Measurements from ENCODE around the gene GMEB1. TPM values are rescaled to one million over a fixed set of nuclear protein-coding genes. Genes with fewer than 3 reads are reported as not detected.
A peak's percentile ranks its signal among the peaks of the same experiment; 100 is the strongest.
"Not testable (repeated sequence)": the region's sequence is repeated elsewhere in the genome, so short reads cannot be mapped to it uniquely, and the experiment has no call there.

The GMEB1 gene
- total RNA-seq, 4 donors from 2014 or later: 2.4 to 37.4 (median 15.2) TPM

- Histone ChIP-seq H3K9me3 (no peaks in the 10 kb centered on the region), H3K4me1 (peaks cover 9 to 15% of the 10 kb centered on the region in 2 donors), H3K36me3 (no peaks in the 10 kb centered on the region), H3K27ac (no peak overlapping the region), H3K27me3 (no peaks in the 10 kb centered on the region), H3K4me3 (no peak overlapping the region)
- no peak for DNase-seq
- intact Hi-C loops (cut with DNase I; ENCODE audit: low total_unique reads): no loop called here
- TF ChIP-seq, protein P1, sequence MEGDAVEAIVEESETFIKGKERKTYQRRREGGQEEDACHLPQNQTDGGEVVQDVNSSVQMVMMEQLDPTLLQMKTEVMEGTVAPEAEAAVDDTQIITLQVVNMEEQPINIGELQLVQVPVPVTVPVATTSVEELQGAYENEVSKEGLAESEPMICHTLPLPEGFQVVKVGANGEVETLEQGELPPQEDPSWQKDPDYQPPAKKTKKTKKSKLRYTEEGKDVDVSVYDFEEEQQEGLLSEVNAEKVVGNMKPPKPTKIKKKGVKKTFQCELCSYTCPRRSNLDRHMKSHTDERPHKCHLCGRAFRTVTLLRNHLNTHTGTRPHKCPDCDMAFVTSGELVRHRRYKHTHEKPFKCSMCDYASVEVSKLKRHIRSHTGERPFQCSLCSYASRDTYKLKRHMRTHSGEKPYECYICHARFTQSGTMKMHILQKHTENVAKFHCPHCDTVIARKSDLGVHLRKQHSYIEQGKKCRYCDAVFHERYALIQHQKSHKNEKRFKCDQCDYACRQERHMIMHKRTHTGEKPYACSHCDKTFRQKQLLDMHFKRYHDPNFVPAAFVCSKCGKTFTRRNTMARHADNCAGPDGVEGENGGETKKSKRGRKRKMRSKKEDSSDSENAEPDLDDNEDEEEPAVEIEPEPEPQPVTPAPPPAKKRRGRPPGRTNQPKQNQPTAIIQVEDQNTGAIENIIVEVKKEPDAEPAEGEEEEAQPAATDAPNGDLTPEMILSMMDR (IDR thresholded peaks at IDR 0.05): no peak
- TF ChIP-seq POLR2A (IDR thresholded peaks at IDR 0.05): no peak
These were observed 77.1 kb downstream of the GMEB1 start for GRCh38 chr1:28745653-28746173.

DNA sequence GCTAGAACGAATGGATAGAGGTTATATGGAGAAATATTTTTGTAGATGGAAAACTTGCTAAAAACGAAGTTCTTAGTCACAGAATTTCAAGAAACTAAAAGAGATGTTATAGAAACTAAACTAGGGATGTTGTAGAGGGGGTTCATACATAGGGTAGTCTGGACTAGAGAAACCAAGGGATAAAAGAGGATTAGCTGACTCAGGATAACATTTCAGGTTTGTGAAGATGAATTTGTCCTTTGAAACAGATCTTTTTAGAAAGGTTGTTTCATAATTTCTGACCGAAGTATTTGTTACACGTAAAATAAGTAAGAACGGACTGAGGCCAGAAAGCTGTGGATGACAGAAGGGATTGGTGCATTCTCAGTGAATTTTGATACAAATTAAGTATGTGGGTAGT, 81.7 kb downstream of the GMEB1 start:
- H3K4me3 ChIP-seq: no peak overlapping the region
- intact Hi-C loops (cut with DNase I; ENCODE audit: low total_unique reads): no loop called here

DNA sequence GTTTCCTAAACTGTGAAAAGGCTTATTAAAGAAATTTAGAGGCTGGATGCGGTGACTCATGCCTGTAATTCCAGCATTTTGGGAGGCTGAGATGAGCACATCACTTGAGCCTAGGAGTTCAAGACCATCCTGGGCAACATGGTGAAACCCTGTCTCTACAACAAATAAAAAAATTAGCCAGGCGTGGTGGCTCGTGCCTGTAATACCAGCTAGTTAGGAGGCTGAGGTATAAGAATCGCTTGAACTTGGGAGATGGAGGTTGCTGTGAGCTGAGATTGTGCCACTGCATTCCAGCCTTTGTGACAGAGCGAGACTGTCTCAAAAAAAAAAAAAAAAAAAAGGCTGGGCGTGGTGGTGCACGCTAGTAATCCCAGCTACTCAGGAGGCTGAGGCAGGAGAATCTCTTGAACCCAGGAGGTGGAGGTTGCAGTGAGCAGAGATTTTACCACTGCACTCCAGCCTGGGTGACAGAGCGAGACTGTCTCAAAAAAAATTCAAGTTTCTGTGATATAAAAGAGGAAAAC, 82.2 kb downstream of the GMEB1 start:
- intact Hi-C loops (cut with DNase I; ENCODE audit: low total_unique reads); H3K4me3 ChIP-seq; H3K27me3 ChIP-seq: not testable (repeated sequence)

More for the DNA sequence above, 81.7 kb downstream of the GMEB1 start:
- Histone ChIP-seq H3K4me1 (peaks cover 9 to 27% of the 10 kb centered on the region in 2 donors), H3K27ac (no peak overlapping the region), H3K36me3 (no peaks in the 10 kb centered on the region), H3K9me3 (no peaks in the 10 kb centered on the region), H3K27me3 (no peaks in the 10 kb centered on the region)
- TF ChIP-seq, protein P1 (IDR thresholded peaks at IDR 0.05): no peak
- DNase-seq: no peak

GRCh38 chr1:28751315-28752060, 82.9 kb downstream of the GMEB1 start:
- Histone ChIP-seq H3K4me3 (no peak overlapping the region), H3K4me1 (peaks cover 8 to 23% of the 10 kb centered on the region in 2 donors), H3K9me3 (no peaks in the 10 kb centered on the region), H3K36me3 (no peaks in the 10 kb centered on the region), H3K27ac (peak overlapping the region in 1 of 2 donors; percentile 28), H3K27me3 (no peaks in the 10 kb centered on the region)
- no peak for DNase-seq
- intact Hi-C loops (cut with DNase I; ENCODE audit: low total_unique reads): no loop called here
- no peak for TF ChIP-seq POLR2A (IDR thresholded peaks at IDR 0.05)
- TF ChIP-seq, protein P1 (IDR thresholded peaks at IDR 0.05): no peak

More for the DNA sequence above, 82.2 kb downstream of the GMEB1 start:
- Histone ChIP-seq H3K27ac (peak overlapping the region in 1 of 2 donors; percentile 28), H3K4me1 (peaks cover 9 to 28% of the 10 kb centered on the region in 2 donors)
- not testable (repeated sequence) for H3K36me3 ChIP-seq, DNase-seq, H3K9me3 ChIP-seq

- Histone ChIP-seq H3K27me3 (no peaks in the 10 kb centered on the region), H3K36me3 (no peaks in the 10 kb centered on the region), H3K27ac (no peak overlapping the region), H3K9me3 (no peaks in the 10 kb centered on the region), H3K4me1 (peaks cover 6 to 18% of the 10 kb centered on the region in 2 donors), H3K4me3 (no peak overlapping the region)
- DNase-seq: no peak
- intact Hi-C loops (cut with DNase I; ENCODE audit: low total_unique reads): no loop called here
- TF ChIP-seq POLR2A (IDR thresholded peaks at IDR 0.05): no peak
These were observed 87.1 kb downstream of the GMEB1 start for GRCh38 chr1:28755701-28756100.

DNA sequence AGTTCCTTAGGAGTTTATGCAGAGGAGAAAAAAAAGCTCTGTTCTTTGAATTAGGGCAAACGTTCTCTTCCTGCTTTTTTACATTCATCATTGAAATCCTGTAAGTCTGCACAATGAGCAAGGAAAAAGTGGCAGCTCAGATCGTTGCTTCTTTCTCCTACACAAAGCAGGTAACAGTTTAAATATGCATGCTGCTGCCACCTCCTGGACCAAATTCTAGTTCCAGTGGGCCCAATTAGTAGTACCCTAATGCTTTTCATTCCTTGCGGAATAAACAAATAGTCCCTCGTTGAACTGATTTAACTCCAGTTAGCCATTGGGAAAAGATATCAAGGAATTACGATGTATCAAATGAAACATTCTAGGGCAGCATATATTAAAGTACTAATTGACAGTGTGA, 88.3 kb downstream of the GMEB1 start:
- TF ChIP-seq POLR2A (IDR thresholded peaks at IDR 0.05): no peak
- intact Hi-C loops (cut with DNase I; ENCODE audit: low total_unique reads): no loop called here
- Histone ChIP-seq H3K36me3 (no peaks in the 10 kb centered on the region), H3K4me3 (no peak overlapping the region), H3K27ac (no peak overlapping the region), H3K4me1 (peaks cover 6 to 10% of the 10 kb centered on the region in 2 donors), H3K27me3 (no peaks in the 10 kb centered on the region), H3K9me3 (no peaks in the 10 kb centered on the region)
- DNase-seq: no peak

Data from uterus (tissue), 4 donors.